Measurements from ENCODE around the gene KIF26B. TPM values are rescaled to one million over a fixed set of nuclear protein-coding genes. Genes with fewer than 3 reads are reported as not detected.

KIF26B gene
- total and polyA plus RNA-seq, 2 of the 4 experiments (the other 2 are of a cell fraction), result 0.53 to 0.54 TPM

- DNase-seq, result no peak
- H4K8ac ChIP-seq (ENCODE audit: low read depth in 2 of 2, low read length in 2 of 2), result no peak overlapping the region
- H2AFZ ChIP-seq (replicated peaks; ENCODE audit: low read length, poor library complexity), result no peak overlapping the region
- no peak overlapping the region for H3K23ac ChIP-seq (ENCODE audit: low read depth, low read length)
- intact Hi-C loops (cut with micrococcal nuclease), result no loop called here
- H3K14ac ChIP-seq (replicated peaks; ENCODE audit: low read depth, low read length), result no peak overlapping the region
- no peak overlapping the region for H2BK20ac ChIP-seq (ENCODE audit: low read depth, low read length)
- no peak overlapping the region for H2AK9ac ChIP-seq (replicated peaks; ENCODE audit: low read depth, low read length, poor library complexity)
- no peaks in the 10 kb centered on the region for H4K20me1 ChIP-seq (ENCODE audit: insufficient read depth, low read length)
- no peaks in the 10 kb centered on the region for H3K36me3 ChIP-seq (ENCODE audit: control insufficient read depth, insufficient read depth, low read length)
- H2BK15ac ChIP-seq (ENCODE audit: low read depth, low read length), result no peak overlapping the region
- H3K27ac ChIP-seq (ENCODE audit: insufficient read depth, low read length), result no peak overlapping the region
- no peak overlapping the region for H3K4ac ChIP-seq (ENCODE audit: low read depth, low read length)
- H3K18ac ChIP-seq (ENCODE audit: low read depth, low read length), result no peak overlapping the region
- H3K27me3 ChIP-seq (ENCODE audit: control insufficient read depth, insufficient read depth, low read length), result no peaks in the 10 kb centered on the region
- no peaks in the 10 kb centered on the region for H3K9me1 ChIP-seq (ENCODE audit: insufficient read depth, low read length)
- no peak overlapping the region for H3K56ac ChIP-seq (ENCODE audit: extremely low read depth, insufficient read depth, low read length)
- WGBS, 2 experiments (ENCODE audit: extremely low coverage in 2 of 2, insufficient read length in 1 of 2), result no CpG with 5 or more reads among the region's 4 CpGs
- ATAC-seq (ENCODE audit: low read depth), result no peak
- no peaks in the 10 kb centered on the region for H3K79me1 ChIP-seq (ENCODE audit: low read depth in 1 of 2, low read length in 2 of 2)
- no peak overlapping the region for H2BK120ac ChIP-seq (ENCODE audit: low read depth, low read length)
- no peak overlapping the region for H3K4me2 ChIP-seq (ENCODE audit: low read depth, low read length)
- dilution Hi-C loops (cut with HindIII; ENCODE audit: low sequenced_read_pairs, unreplicated experiment), result no loop called here
- no peak overlapping the region for H3K4me3 ChIP-seq (ENCODE audit: insufficient read depth, low read depth, low read length)
- H3K9me3 ChIP-seq (ENCODE audit: control insufficient read depth, insufficient read depth, low read length), result peaks cover 3% of the 10 kb centered on the region; the same call in 1 of the 2 replicates
- TF ChIP-seq RFX5 (IDR thresholded peaks at IDR 0.05; ENCODE audit: low read depth, low read length) (no peak), CEBPB (IDR thresholded peaks at IDR 0.05; ENCODE audit: low read depth, low read length) (no peak), NFE2L2 (IDR thresholded peaks at IDR 0.05; ENCODE audit: low read depth, low read length) (no peak)
- H3K4me1 ChIP-seq (ENCODE audit: control insufficient read depth, insufficient read depth, low read length), result no peaks in the 10 kb centered on the region
- no peak overlapping the region for H4K91ac ChIP-seq (ENCODE audit: insufficient read depth, low read depth, low read length)
- H4K5ac ChIP-seq (ENCODE audit: low read depth, low read length), result no peak overlapping the region
- in situ Hi-C loops (cut with MboI; ENCODE audit: low sequenced_read_pairs), result no loop called here
- H2BK5ac ChIP-seq (ENCODE audit: low read depth, low read length, poor library complexity, severe bottlenecking), result no peak overlapping the region
- no TSS peak for BruUV-seq (replicated peaks)
- CTCF ChIA-PET, result no interaction called here
- POLR2A ChIA-PET (ENCODE audit: unreplicated experiment), result no interaction called here
- H2AK5ac ChIP-seq (ENCODE audit: low read depth, low read length), result no peak overlapping the region
- no peak overlapping the region for H3K9ac ChIP-seq (ENCODE audit: low read depth, low read length)
Measured at GRCh38 chr1:245285168-245285567, 130.4 kb downstream of the KIF26B start.

All from IMR-90 (cell line).